ENCODE data around the gene UBAP2. TPM values are rescaled to one million over a fixed set of nuclear protein-coding genes. Genes with fewer than 3 reads are reported as not detected.
"Not testable (repeated sequence)": the region's sequence is repeated elsewhere in the genome, so short reads cannot be mapped to it uniquely, and the experiment has no call there.

UBAP2 gene
- total and polyA plus RNA-seq, 2 of the 4 experiments (the other 2 are of a cell fraction), result 12.9 to 25.5 TPM

- H4K5ac ChIP-seq (ENCODE audit: low read depth, low read length); H3K9me3 ChIP-seq (ENCODE audit: control insufficient read depth, insufficient read depth, low read length); H3K27me3 ChIP-seq (ENCODE audit: control insufficient read depth, insufficient read depth, low read length); H3K4me1 ChIP-seq (ENCODE audit: control insufficient read depth, insufficient read depth, low read length); H3K27ac ChIP-seq (ENCODE audit: insufficient read depth, low read length); H3K36me3 ChIP-seq (ENCODE audit: control insufficient read depth, insufficient read depth, low read length); H2BK5ac ChIP-seq (ENCODE audit: low read depth, low read length, poor library complexity, severe bottlenecking); H3K56ac ChIP-seq (ENCODE audit: extremely low read depth, insufficient read depth, low read length); H3K23ac ChIP-seq (ENCODE audit: low read depth, low read length); H2AK5ac ChIP-seq (ENCODE audit: low read depth, low read length); H2AK9ac ChIP-seq (replicated peaks; ENCODE audit: low read depth, low read length, poor library complexity); H3K14ac ChIP-seq (replicated peaks; ENCODE audit: low read depth, low read length); POLR2A ChIA-PET (ENCODE audit: unreplicated experiment); dilution Hi-C loops (cut with HindIII; ENCODE audit: low sequenced_read_pairs, unreplicated experiment); H3K4me3 ChIP-seq (ENCODE audit: insufficient read depth, low read depth, low read length); H4K8ac ChIP-seq (ENCODE audit: low read depth in 2 of 2, low read length in 2 of 2); H3K9me1 ChIP-seq (ENCODE audit: insufficient read depth, low read length); ATAC-seq (ENCODE audit: low read depth); H4K91ac ChIP-seq (ENCODE audit: insufficient read depth, low read depth, low read length); H3K4ac ChIP-seq (ENCODE audit: low read depth, low read length); H3K9ac ChIP-seq (ENCODE audit: low read depth, low read length); H2BK120ac ChIP-seq (ENCODE audit: low read depth, low read length); H2BK15ac ChIP-seq (ENCODE audit: low read depth, low read length); intact Hi-C loops (cut with micrococcal nuclease); H3K18ac ChIP-seq (ENCODE audit: low read depth, low read length); BruUV-seq (replicated peaks); DNase-seq; in situ Hi-C loops (cut with MboI; ENCODE audit: low sequenced_read_pairs); H2AFZ ChIP-seq (replicated peaks; ENCODE audit: low read length, poor library complexity); H3K4me2 ChIP-seq (ENCODE audit: low read depth, low read length); CTCF ChIA-PET; H2BK20ac ChIP-seq (ENCODE audit: low read depth, low read length): not testable (repeated sequence)
- Histone ChIP-seq H3K79me1 (ENCODE audit: low read depth in 1 of 2, low read length in 2 of 2) (peaks cover 31 to 55% of the 10 kb centered on the region in 2 experiments), H4K20me1 (ENCODE audit: insufficient read depth, low read length) (peaks cover 35% of the 10 kb centered on the region)
- WGBS, 2 experiments (ENCODE audit: extremely low coverage in 2 of 2, insufficient read length in 1 of 2), result 100% methylated on average over 2 of the region's 37 CpGs; no CpG with 5 or more reads in 1 of the 2 experiments
Measured at GRCh38 chr9:34038851-34039250, 9.8 kb downstream of the UBAP2 start.
